Measurements from ENCODE around the gene OR2A14. TPM values are rescaled to one million over a fixed set of nuclear protein-coding genes. Genes with fewer than 3 reads are reported as not detected.
"Not testable (repeated sequence)": the region's sequence is repeated elsewhere in the genome, so short reads cannot be mapped to it uniquely, and the experiment has no call there.

OR2A14 gene
- total and polyA plus RNA-seq, 2 of the 13 experiments (the other 11 are each of a cell fraction or from before 2014, with no cell fraction given) = not detected

GRCh38 chr7:144171594-144172350 is 48.8 kb downstream of the OR2A14 start:
- FAIRE-seq; intact Hi-C loops (cut with micrococcal nuclease; ENCODE audit: unreplicated experiment); BruUV-seq (replicated peaks); H3K4me1 ChIP-seq (ENCODE audit: insufficient read depth, low read length); H3K36me3 ChIP-seq (replicated peaks in 1 of 2; ENCODE audit: control insufficient read depth in 1 of 2, insufficient read depth in 2 of 2, low read length in 2 of 2); POLR2A ChIA-PET; H3K27me3 ChIP-seq (ENCODE audit: control insufficient read depth in 1 of 2, insufficient read depth in 2 of 2, low read length in 2 of 2); H2AFZ ChIP-seq (ENCODE audit: low read length); H3K9ac ChIP-seq (ENCODE audit: insufficient read depth, low read depth, low read length); H3K4me3 ChIP-seq (replicated peaks in 1 of 3; ENCODE audit: insufficient read depth in 1 of 3, low read depth in 2 of 3, low read length in 3 of 3); H3K9me3 ChIP-seq (ENCODE audit: low read length); CTCF ChIA-PET (ENCODE audit: low intra/inter-chr PET ratio, low total read pairs); ATAC-seq; H3K4me2 ChIP-seq (ENCODE audit: low read depth, low read length); H3K27ac ChIP-seq (ENCODE audit: extremely low read length, insufficient read depth, low read length); H3K79me2 ChIP-seq (ENCODE audit: insufficient read depth, low read length); H4K20me1 ChIP-seq (ENCODE audit: insufficient read depth, low read length); TF ChIP-seq SOX6, SOX13 (IDR thresholded peaks at IDR 0.05): not testable (repeated sequence)
- 11% methylated on average over 3 of the region's 4 CpGs for WGBS (ENCODE audit: low lambda C conversion rate)
- TF ChIP-seq SOX6 (CRISPR knock-in tag; IDR thresholded peaks at IDR 0.05) = peak; percentile 28; the same call in 1 of the 2 replicates
- TF ChIP-seq HNF4A (CRISPR knock-in tag; IDR thresholded peaks at IDR 0.05) = peak; percentile 34
- TF ChIP-seq TFAP4 (IDR thresholded peaks at IDR 0.05; ENCODE audit: borderline replicate concordance, low read depth) = peak; percentile 92
- TF ChIP-seq SOX13 (CRISPR knock-in tag; conservative IDR thresholded peaks at IDR 0.05 in 1 of 2, IDR thresholded peaks at IDR 0.05 in 1 of 2) = 0 out of 4 replicates have a peak, but pooled peaks of 1 of the 2 experiments have one; percentile 11
- in situ Hi-C loops (cut with HindIII; ENCODE audit: extremely low pct_ligation_motif_present, low pct_unique_long_range_greater_than_20kb) = loop anchor here (10.0 kb wide), 1 partner anchor 223 kb away; no protein-coding TSS in a partner anchor
- peak; percentile 35 for DNase-seq (ENCODE audit: low spot score)

GRCh38 chr7:144174613-144175012 is 51.6 kb downstream of the OR2A14 start:
- no TSS peak for BruUV-seq (replicated peaks)
- no peaks in the 10 kb centered on the region for H4K20me1 ChIP-seq (ENCODE audit: insufficient read depth, low read length)
- in situ Hi-C loops (cut with HindIII; ENCODE audit: extremely low pct_ligation_motif_present, low pct_unique_long_range_greater_than_20kb) (loop anchor here (10.0 kb wide), 1 partner anchor 220 kb away; no protein-coding TSS in a partner anchor), intact Hi-C loops (cut with micrococcal nuclease; ENCODE audit: unreplicated experiment) (no loop called here)
- DNase-seq (ENCODE audit: low spot score) (no peak), FAIRE-seq (no peak), ATAC-seq (no peak)
- H3K79me2 ChIP-seq (ENCODE audit: insufficient read depth, low read length) = no peaks in the 10 kb centered on the region
- H3K4me3 ChIP-seq (replicated peaks in 1 of 3; ENCODE audit: insufficient read depth in 1 of 3, low read depth in 2 of 3, low read length in 3 of 3) = no peak overlapping the region
- H3K9me3 ChIP-seq (ENCODE audit: low read length) = no peaks in the 10 kb centered on the region
- H3K27me3 ChIP-seq (ENCODE audit: control insufficient read depth in 1 of 2, insufficient read depth in 2 of 2, low read length in 2 of 2) = no peaks in the 10 kb centered on the region
- WGBS (ENCODE audit: low lambda C conversion rate) = 36% methylated on average over 5 of the region's 5 CpGs
- H3K27ac ChIP-seq (ENCODE audit: extremely low read length, insufficient read depth, low read length) = no peak overlapping the region
- no peak overlapping the region for H2AFZ ChIP-seq (ENCODE audit: low read length)
- ChIA-PET CTCF (ENCODE audit: low intra/inter-chr PET ratio, low total read pairs) (no interaction called here), POLR2A (no interaction called here)
- no peak overlapping the region for H3K4me2 ChIP-seq (ENCODE audit: low read depth, low read length)
- H3K36me3 ChIP-seq (replicated peaks in 1 of 2; ENCODE audit: control insufficient read depth in 1 of 2, insufficient read depth in 2 of 2, low read length in 2 of 2) = no peaks in the 10 kb centered on the region
- no peak overlapping the region for H3K9ac ChIP-seq (ENCODE audit: insufficient read depth, low read depth, low read length)
- H3K4me1 ChIP-seq (ENCODE audit: insufficient read depth, low read length) = no peaks in the 10 kb centered on the region
- TF ChIP-seq MAF1 (CRISPR knock-in tag; IDR thresholded peaks at IDR 0.05; ENCODE audit: borderline replicate concordance) = no peak
- no peak for TF ChIP-seq ZNF460 (CRISPR knock-in tag; IDR thresholded peaks at IDR 0.05; ENCODE audit: borderline replicate concordance)
- TF ChIP-seq ZNF10 (CRISPR knock-in tag; IDR thresholded peaks at IDR 0.05; ENCODE audit: borderline replicate concordance, low read depth) = no peak
- TF ChIP-seq MLXIP (CRISPR knock-in tag; IDR thresholded peaks at IDR 0.05; ENCODE audit: borderline replicate concordance) = no peak
- no peak for TF ChIP-seq ZBTB7B (CRISPR knock-in tag; IDR thresholded peaks at IDR 0.05)
- no peak for TF ChIP-seq RCOR2 (CRISPR knock-in tag; IDR thresholded peaks at IDR 0.05)
- no peak for TF ChIP-seq ISL2 (CRISPR knock-in tag; IDR thresholded peaks at IDR 0.05)
- no peak for TF ChIP-seq SRY (CRISPR knock-in tag; IDR thresholded peaks at IDR 0.05)
- TF ChIP-seq RAD51 (IDR thresholded peaks at IDR 0.05; ENCODE audit: borderline replicate concordance) = no peak
- TF ChIP-seq ZNF75D (CRISPR knock-in tag; IDR thresholded peaks at IDR 0.05; ENCODE audit: borderline replicate concordance) = no peak

All from HepG2 (cell line).